ENCODE results near the gene EARS2.
"Not testable (repeated sequence)": the region's sequence is repeated elsewhere in the genome, so short reads cannot be mapped to it uniquely, and the experiment has no call there.

The EARS2 gene

DNA sequence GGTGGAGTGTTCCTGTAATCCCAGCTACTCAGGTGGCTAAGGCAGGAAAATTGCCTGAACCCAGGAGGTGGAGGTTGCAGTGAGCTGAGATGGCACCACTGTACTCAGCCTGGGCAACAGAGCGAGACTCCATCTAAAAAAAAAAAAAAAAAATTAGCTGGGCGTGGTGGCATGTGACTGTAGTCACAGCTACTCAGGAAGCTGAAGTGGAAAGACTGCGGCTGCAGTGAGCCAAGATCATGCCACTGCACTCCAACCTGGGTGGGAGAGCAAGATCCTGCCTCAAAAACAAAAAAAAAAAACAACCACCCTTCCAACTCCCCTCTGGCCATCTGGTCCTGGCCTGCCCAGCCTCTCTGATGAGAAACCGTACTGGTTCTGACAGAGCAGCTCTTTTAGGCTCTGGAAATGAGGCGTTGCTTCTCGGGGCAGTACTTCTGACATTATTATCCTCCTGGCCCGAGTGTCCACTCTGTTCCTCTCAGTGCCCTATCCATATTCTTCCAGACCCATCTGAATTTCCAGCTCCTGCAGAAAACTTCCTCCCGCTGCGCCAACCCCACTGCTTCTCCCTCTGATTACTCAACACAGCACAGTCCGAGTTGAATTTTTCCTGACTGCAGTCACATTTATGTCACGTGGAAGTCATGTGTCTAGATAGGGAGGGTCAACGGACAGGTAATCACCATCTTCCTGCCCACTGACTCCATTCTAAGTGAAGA is 60.2 kb downstream of the EARS2 start:
- no peak for DNase-seq (ENCODE audit: low read depth)
- no peak overlapping the region for H3K4me3 ChIP-seq (ENCODE audit: low read depth, low read length)

DNA sequence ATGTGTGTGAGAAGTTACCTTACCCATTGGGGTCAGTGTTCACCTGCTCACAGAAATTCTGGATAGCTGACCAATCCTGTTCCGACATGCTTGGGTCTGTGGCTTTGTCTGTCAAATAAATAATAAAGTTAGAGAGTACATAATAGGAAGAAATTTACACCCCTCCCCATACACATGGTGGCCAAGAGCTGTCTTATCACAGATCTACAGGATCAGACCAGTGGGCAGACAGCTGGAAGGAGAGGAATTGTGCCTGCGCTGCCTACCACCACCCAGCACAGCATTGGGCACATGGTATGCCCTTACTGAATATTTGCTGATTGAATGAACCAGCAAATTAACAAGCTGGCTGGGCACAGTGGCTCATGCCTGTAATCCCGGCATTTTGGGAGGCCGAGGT is 61.5 kb downstream of the EARS2 start:
- DNase-seq (ENCODE audit: low read depth), result no peak

DNA sequence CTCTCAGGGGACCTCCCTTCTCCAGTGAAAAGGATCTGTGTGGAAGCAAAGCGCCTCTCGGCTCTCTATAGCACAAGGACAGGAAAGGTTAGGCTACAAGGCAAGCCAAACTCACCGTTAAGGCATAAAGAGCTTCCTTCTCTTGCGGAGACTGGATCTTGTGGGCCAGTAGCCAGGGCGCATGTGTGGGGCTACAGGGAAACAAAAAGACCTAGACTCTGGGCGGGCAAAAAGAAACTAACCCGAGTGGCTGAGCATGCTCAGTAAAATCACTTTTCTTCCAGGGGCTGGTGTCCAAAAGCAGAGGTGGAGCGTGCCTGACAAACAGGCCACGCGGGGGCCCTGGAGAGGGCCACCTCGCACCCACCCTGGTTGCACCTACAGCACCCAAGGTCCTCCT is 63.0 kb downstream of the EARS2 start:
- no peak for DNase-seq (ENCODE audit: low read depth)
- H3K4me3 ChIP-seq (ENCODE audit: low read depth, low read length), result no peak overlapping the region

More for the DNA sequence above, 61.5 kb downstream of the EARS2 start:
- no peak overlapping the region for H3K4me3 ChIP-seq (ENCODE audit: low read depth, low read length)

DNA sequence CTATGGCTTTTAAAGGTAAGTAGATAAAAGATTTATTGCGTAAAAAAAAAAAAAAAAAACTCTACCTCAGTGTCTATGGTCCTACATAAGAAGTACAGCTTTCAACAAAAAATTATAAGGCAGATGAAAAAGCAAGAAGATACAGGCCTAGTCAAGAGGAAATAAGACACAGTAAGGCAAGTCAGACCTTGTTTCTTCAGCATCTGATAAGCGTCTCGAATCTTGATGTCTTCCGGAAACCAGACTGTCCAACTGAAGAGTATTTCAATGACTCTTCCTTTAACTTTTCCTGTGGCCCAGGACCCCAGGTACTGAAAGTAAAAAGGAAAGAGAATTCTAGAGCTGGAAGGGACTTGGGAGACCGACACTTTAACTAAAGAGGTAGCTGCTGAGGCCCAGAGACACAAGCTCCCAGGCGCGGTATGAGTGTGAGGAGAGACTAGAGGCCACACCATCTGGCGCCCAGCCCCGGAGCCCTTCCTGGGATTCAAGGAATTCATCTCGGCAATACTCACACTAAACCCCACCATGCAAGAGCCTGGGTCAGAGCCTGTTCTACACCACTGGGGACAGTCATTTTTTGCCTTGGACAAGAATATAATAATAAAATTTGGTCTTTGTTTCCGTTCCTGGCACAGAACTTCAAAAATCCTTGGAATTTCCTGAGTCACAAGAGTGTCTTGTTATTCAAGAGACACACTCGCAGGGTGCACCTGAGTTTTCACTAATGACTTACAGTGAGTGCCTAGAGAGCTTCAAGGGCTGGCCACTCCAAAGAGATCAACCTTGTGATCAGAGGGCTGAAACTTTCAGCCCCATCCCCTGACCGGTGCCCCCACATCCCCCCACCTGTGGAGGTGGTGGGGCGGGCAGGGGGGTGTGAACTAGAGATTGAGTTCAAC is 65.4 kb downstream of the EARS2 start:
- no peak for DNase-seq (ENCODE audit: low read depth)
- no peak overlapping the region for H3K4me3 ChIP-seq (ENCODE audit: low read depth, low read length)

DNA sequence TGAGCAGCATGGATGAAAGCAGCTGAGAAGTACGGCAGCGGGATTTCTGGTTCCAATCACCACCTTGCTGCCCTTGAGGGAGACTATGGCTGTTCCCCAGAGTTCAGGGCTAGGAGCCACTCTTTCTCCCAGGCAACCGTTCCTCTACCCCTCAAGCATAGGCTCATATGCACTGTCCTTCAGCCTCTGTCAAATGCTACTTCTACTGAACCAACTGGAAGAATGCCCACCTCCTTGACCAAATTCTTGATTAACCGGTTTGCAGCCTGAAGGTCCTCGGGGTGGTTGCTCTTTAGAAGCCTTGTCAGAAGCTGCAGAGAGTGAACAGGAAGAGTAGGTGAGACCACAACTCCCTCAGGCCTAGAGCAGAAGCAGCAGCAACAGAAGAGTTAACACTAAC is 70.7 kb downstream of the EARS2 start:
- H3K4me3 ChIP-seq (ENCODE audit: low read depth, low read length), result no peak overlapping the region
- no peak for DNase-seq (ENCODE audit: low read depth)

DNA sequence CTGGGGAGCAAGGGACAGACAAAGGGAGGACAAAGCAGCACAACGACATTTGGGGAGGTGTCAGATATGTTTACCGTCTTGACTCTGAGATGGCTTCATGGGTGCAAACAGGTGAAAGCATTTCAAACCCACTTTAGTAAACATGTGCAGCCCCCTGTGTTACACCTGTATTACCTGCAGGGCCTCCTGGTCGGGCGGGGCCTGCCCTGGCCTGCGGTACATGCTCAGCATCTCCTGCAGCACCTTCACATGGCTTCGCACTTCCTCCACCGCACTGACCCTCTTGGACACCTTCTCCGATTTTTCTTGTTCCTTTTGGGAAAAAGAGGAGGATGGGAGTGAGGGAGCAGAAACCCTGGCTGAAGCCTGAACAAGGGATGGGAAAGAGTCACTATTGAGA is 71.3 kb downstream of the EARS2 start:
- no peak overlapping the region for H3K4me3 ChIP-seq (ENCODE audit: low read depth, low read length)
- DNase-seq (ENCODE audit: low read depth), result no peak

DNA sequence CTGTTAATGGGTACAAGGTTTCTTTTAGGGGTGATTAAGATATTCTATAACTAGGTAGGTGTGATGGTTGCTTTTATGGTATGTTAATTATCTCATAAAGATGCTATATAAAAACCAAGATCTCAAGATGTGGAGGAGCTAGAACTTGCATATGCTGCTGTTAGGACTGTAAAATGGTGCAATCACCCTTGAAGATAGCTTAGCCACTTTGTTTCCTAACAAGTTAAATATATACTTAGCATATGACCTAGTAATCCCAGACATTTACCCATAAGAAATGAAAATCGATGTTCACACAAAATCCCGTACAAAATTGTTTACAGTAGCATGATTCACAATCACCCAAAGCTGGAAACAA is 71.9 kb downstream of the EARS2 start:
- DNase-seq (ENCODE audit: low read depth), result no peak
- H3K4me3 ChIP-seq (ENCODE audit: low read depth, low read length), result no peak overlapping the region

DNA sequence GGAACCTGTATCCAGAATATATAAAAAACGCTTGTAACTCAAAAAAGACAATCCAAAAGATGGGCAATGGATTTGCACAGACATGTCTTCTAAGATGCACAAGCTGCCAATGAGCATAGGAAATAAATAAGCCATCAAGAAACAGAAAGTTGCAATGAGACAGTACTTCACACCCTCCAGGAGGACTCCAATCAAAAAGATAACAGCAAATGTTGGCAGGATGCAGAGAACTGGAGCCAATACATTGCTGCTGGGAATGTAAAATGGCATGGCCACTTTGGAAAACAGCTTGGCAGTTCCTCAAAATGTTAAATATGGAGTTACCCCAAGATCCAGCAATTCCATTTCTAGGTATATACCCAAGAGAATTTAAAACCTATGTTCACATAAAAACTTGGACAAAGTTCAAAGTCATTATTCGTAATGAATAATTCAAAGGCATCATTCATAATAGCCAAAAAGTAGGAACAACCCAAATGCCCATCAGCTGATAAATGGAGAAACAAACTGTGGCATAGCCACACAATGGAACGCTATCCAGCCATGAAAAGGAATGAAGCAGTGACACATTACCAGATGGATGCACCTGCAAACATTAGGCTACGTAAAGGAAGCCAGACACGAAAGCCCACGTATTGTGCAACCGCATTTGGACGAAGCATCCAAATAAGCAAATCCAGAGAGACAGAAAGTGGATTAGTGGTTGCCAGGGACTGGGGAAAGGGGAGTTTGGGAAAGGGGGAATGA is 72.5 kb downstream of the EARS2 start:
- DNase-seq (ENCODE audit: low read depth), result no peak

DNA sequence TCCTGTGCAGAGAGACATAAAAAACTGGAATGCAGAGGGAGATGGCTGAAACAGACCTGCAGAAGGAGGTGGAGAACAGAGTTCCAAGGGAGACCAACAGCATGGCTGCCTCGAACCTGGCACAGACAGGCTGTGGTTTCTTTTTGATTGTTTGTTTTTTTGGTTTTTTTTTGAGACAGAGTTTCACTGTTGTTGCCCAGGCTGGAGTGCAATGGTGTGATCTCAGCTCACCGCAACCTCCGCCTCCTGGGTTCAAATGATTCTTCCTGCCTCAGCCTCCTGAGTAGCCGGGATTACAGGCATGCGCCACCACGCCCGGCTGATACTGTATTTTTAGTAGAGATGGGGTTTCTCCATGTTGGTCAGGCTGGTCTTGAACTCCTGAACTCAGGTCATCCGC is 73.7 kb downstream of the EARS2 start:
- not testable (repeated sequence) for H3K4me3 ChIP-seq (ENCODE audit: low read depth, low read length); DNase-seq (ENCODE audit: low read depth)

More for the DNA sequence above, 72.5 kb downstream of the EARS2 start:
- H3K4me3 ChIP-seq (ENCODE audit: low read depth, low read length), result no peak overlapping the region

DNA sequence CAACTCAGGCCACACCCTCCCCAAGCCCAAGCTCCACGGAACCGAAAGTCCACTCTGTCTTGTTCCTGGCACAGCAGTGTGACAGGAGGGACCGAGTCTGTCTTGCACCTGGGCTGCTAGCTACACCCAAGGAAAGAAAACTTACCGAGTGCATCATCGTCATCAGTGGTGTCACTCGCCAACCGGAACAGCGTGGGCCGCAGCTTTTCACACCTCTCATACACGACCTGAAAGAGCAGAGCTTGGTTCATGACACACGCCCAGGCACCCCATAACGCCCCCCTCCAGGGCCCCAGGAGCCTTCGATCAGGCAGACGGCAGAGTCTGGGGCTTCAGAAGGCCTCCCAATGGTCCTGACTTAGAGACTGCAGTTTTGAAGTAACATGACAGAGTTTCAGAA is 74.4 kb downstream of the EARS2 start:
- no peak overlapping the region for H3K4me3 ChIP-seq (ENCODE audit: low read depth, low read length)
- no peak for DNase-seq (ENCODE audit: low read depth)

DNA sequence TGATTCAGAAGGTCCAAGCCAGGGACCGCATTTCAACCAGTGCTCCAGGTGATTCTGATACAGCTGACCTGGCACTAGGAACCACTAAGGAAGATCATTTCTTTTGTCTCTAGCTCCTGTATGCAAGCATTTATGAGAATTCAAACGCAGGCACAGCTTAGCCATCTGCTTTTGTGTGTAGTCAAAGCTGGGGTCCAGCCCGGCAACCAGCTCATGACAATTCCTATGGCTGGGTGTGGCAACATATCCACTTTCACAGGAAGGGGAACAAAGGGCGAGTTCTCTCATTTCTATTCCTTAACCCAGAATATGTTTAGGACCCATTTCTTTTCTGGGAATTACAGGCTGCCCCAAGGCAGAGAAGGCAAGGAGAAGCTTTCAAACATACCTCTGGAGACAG is 76.9 kb downstream of the EARS2 start:
- DNase-seq (ENCODE audit: low read depth), result no peak
- no peak overlapping the region for H3K4me3 ChIP-seq (ENCODE audit: low read depth, low read length)

DNA sequence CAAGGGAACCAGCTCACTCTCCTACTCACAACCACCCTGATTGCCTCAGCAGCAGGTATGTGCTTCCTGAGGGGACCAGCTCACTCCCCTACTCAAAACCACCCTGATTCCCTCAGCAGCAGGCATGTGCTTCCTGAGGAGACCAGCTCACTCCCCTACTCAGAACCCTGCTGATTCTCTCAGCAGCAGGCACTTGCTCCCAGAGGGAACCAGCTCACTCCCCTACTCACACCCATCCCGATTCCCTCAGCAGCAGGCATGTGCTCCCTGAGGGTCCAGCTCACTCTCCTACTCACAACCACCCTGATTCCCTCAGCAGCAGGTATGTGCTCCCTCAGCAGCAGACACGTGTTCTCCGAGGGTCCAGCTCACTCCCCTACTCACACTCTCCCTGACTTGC is 78.0 kb downstream of the EARS2 start:
- no peak overlapping the region for H3K4me3 ChIP-seq (ENCODE audit: low read depth, low read length)
- no peak for DNase-seq (ENCODE audit: low read depth)

DNA sequence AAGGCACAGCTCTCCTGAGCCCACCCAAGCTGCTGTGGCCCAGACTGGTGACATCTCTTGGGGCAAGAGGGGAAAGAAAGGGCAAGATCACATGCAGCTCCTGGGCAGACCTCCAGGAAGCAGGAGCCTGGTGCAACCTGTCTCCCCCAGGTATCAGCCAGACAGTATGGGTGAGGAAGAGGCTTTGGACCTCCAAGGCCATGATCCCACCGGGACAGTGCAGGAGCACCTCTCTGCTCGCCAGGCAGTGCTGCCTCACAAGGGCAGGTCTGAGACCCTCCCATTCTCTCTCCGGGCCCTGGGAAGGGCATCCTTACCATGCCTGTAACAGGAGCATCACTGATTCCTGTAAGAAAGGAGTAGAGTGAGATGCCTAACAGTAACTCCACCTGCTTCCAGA is 78.6 kb downstream of the EARS2 start:
- no peak for DNase-seq (ENCODE audit: low read depth)
- no peak overlapping the region for H3K4me3 ChIP-seq (ENCODE audit: low read depth, low read length)

DNA sequence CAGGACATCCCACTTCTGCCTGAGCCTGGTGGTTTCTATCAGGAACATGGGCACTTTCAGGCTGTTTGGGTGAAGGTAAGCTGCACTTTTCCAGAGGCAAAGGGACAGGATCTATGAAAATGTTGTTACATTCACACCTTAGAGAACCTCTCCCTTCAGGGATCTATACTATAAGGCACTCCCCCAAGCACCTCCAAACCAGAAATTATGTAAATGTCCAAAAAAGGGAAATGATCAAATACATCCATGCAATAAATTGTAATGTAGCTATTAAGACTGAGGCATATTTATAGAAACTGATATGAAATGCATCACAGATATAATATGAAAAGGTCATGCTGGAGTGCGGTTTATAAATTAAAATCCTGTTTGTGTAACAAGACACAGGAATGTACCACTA is 80.9 kb downstream of the EARS2 start:
- DNase-seq (ENCODE audit: low read depth), result no peak
- H3K4me3 ChIP-seq (ENCODE audit: low read depth, low read length), result no peak overlapping the region

All from skeletal muscle cell (primary cell).